ENCODE results near the gene SEC62. TPM values are rescaled to one million over a fixed set of nuclear protein-coding genes. Genes with fewer than 3 reads are reported as not detected.

SEC62 gene
- total and polyA plus RNA-seq, 2 donors (not counting 1 experiment from before 2014, with no cell fraction given), result 49.9 to 136 TPM

- H3K4me3 ChIP-seq (replicated peaks in 1 of 4; ENCODE audit: control extremely low read depth in 1 of 4, insufficient read depth in 1 of 4, low read depth in 3 of 4, low read length in 4 of 4), result no peak overlapping the region
- H3K4me2 ChIP-seq (ENCODE audit: extremely low read depth, insufficient read depth, low read length), result no peak overlapping the region
- peaks cover 7% of the 10 kb centered on the region for H3K4me1 ChIP-seq (ENCODE audit: control insufficient read depth, extremely low read depth, insufficient read depth, low read length)
- DNase-seq (ENCODE audit: low read depth in 2 of 2), result no peak
- no peaks in the 10 kb centered on the region for H4K20me1 ChIP-seq (ENCODE audit: control insufficient read depth, extremely low read depth, insufficient read depth, low read length)
- H3K9me3 ChIP-seq (ENCODE audit: control insufficient read depth, insufficient read depth, low read depth, low read length), result no peaks in the 10 kb centered on the region
- no peak overlapping the region for H3K27ac ChIP-seq (ENCODE audit: insufficient read depth, low read length)
- no peaks in the 10 kb centered on the region for H3K36me3 ChIP-seq (ENCODE audit: control insufficient read depth, insufficient read depth, low read length)
- no peaks in the 10 kb centered on the region for H3K79me2 ChIP-seq (ENCODE audit: control insufficient read depth, insufficient read depth, low read length)
- no peak overlapping the region for H3K9ac ChIP-seq (ENCODE audit: insufficient read depth, low read length)
- no peaks in the 10 kb centered on the region for H3K27me3 ChIP-seq (ENCODE audit: control insufficient read depth, insufficient read depth, low read length)
- no peak for TF ChIP-seq CTCF (conservative IDR thresholded peaks at IDR 0.05 in 1 of 2, IDR thresholded peaks at IDR 0.05 in 1 of 2; ENCODE audit: low read depth in 1 of 2, low read length in 2 of 2)
- no peak overlapping the region for H2AFZ ChIP-seq (ENCODE audit: low read length)
Observed at GRCh38 chr3:170047133-170047404, 80.5 kb downstream of the SEC62 start.

Other genes starting within 250 kb of the SEC62 start
- 210 and 457 TPM in 2 replicates for gene TERC, start 201.7 kb upstream of the SEC62 start, total RNA-seq
- gene TERC, start 201.7 kb upstream of the SEC62 start, polyA plus RNA-seq, result 0.25 and 0.39 TPM in 2 replicates
- gene ACTRT3, start 197.2 kb upstream of the SEC62 start, total RNA-seq, result 3.1 and 6.1 TPM in 2 replicates
- gene ACTRT3, start 197.2 kb upstream of the SEC62 start, polyA plus RNA-seq, result 1.8 and 2.8 TPM in 2 replicates
- gene MYNN, start 193.4 kb upstream of the SEC62 start, total RNA-seq, result 32.7 and 33.6 TPM in 2 replicates
- gene MYNN, start 193.4 kb upstream of the SEC62 start, polyA plus RNA-seq, result 15.3 and 20.0 TPM in 2 replicates
- under 0.01 TPM in 1 of 2 replicates, not detected in the other for gene LRRIQ4, start 153.9 kb upstream of the SEC62 start, total RNA-seq
- 0.05 TPM in 1 of 2 replicates, not detected in the other for gene LRRIQ4, start 153.9 kb upstream of the SEC62 start, polyA plus RNA-seq
- 1.8 and 2.0 TPM in 2 replicates for gene LRRC34, start 153.9 kb upstream of the SEC62 start, total RNA-seq
- 2.3 and 2.7 TPM in 2 replicates for gene LRRC34, start 153.9 kb upstream of the SEC62 start, polyA plus RNA-seq
- gene LRRC31, start 96.9 kb upstream of the SEC62 start, total RNA-seq, result not detected in 2 replicates
- gene LRRC31, start 96.9 kb upstream of the SEC62 start, polyA plus RNA-seq, result not detected in 2 replicates
- gene SAMD7, start 55.2 kb upstream of the SEC62 start, total RNA-seq, result not detected in 2 replicates
- gene SAMD7, start 55.2 kb upstream of the SEC62 start, polyA plus RNA-seq, result not detected in 2 replicates
- gene GPR160, start 71.2 kb downstream of the SEC62 start, total RNA-seq, result 0.50 and 0.51 TPM in 2 replicates
- 0.56 and 0.58 TPM in 2 replicates for gene GPR160, start 71.2 kb downstream of the SEC62 start, polyA plus RNA-seq
- 31.8 and 36.0 TPM in 2 replicates for gene PHC3, start 214.9 kb downstream of the SEC62 start, total RNA-seq
- gene PHC3, start 214.9 kb downstream of the SEC62 start, polyA plus RNA-seq, result 52.8 and 63.2 TPM in 2 replicates

Measured in fibroblast of lung (primary cell).